Adrenal gland (tissue), 12 donors: ENCODE measurements around the gene NT5M. TPM values are rescaled to one million over a fixed set of nuclear protein-coding genes. Genes with fewer than 3 reads are reported as not detected.

ENCODE experiments used
- DNase-seq, 7 donors: peaks; one replicate each; pipeline ENCODE4 v3.0.0-alpha.2; 2019 to 2020
- H3K27ac ChIP-seq, 5 donors: fragments of 200-600 bp; sonication (generic) in 4 of 5; 1 replicate in 3 of 5; 2 replicates in 2 of 5; pipeline versions ENCODE4 v1.5.1 to v1.8.0; 2016 to 2020; ENCODE audit warnings: mild to moderate bottlenecking in 1 of 5
- H3K27me3 ChIP-seq: fragments of 200-600 bp; 2 replicates; pipeline ENCODE4 v1.8.0; 2021
- H3K36me3 ChIP-seq, 2 donors: fragments of 200-600 bp; replicated peaks in 1 of 2; 1 replicate in 1 of 2; 2 replicates in 1 of 2; pipeline versions ENCODE4 v1.5.1 to v1.8.0; 2018 to 2022
- H3K4me1 ChIP-seq, 2 donors: fragments of 200-600 bp; replicated peaks in 1 of 2; 1 replicate in 1 of 2; 2 replicates in 1 of 2; pipeline versions ENCODE4 v1.5.1 to v1.8.0; 2018 to 2021
- H3K4me3 ChIP-seq, 4 donors: fragments of 200-600 bp; sonication (generic) in 3 of 4; one replicate each; pipeline ENCODE4 v1.5.1; 2016 to 2018
- H3K9me3 ChIP-seq, 3 donors: fragments of 200-600 bp; sonication (generic) in 1 of 3; replicated peaks in 1 of 3; 1 replicate in 2 of 3; 2 replicates in 1 of 3; pipeline versions ENCODE4 v1.5.1 to v1.8.0; 2016 to 2021
- CTCF ChIP-seq, 6 experiments: fragments of 450-650 bp in 4 of 6; fragments of 200-600 bp in 2 of 6; sonication (generic) in 1 of 6; IDR thresholded peaks; 1 replicate in 5 of 6; 2 replicates in 1 of 6; pipeline versions ENCODE4 v1.5.1 to v1.8.0; 2016 to 2021; ENCODE audit warnings: antibody characterized with exemption in 6 of 6, mild to moderate bottlenecking in 2 of 6, moderate library complexity in 1 of 6
- POLR2A ChIP-seq, 2 donors: fragments of 450-650 bp; IDR thresholded peaks; one replicate each; pipeline ENCODE4 v1.6.1; 2017; ENCODE audit warnings: antibody characterized with exemption in 2 of 2, mild to moderate bottlenecking in 2 of 2, moderate library complexity in 1 of 2
- WGBS, 4 donors: extraction: QIAGEN DNeasy Blood & Tissue Kit in 2 of 4; methylation state at CpG; one replicate each; pipeline versions ENCODE4 v1.1.5 to v1.1.7; 2013 to 2017; 5-methylcytosine and 5-hydroxymethylcytosine counted together
- intact Hi-C, 2 donors: fragments of 100-400 bp; cut with DNase I; formaldehyde crosslinking; loops; one replicate each; pipeline versions ENCODE4 v1.14.1 to v1.15.0; 2022 to 2023
- polyA plus RNA-seq, 3 donors: library from polyadenylated mRNA; stranded (reverse); fragments of 200-250 nt in 2 of 3; fragments of 350-450 nt in 1 of 3; fragmentation: Illumina TruSeq in 1 of 3; extraction: RNeasy Lipid Tissue Mini Kit (QIAGEN cat#74804) in 1 of 3; gene quantifications; one replicate each; pipeline ENCODE4 v1.2.3, GENCODE V29; 2013 to 2014
- total RNA-seq, 9 donors: library from RNA; depleted of rRNA in 4 of 9; stranded (reverse); fragments of >200 nt in 4 of 9; fragments of 120-200 nt in 1 of 9; fragmentation: NEBNext Ultra II Directional in 1 of 9; extraction: Animal tissue kit (Norgen Biotek cat#: 25700) in 1 of 9; gene quantifications; one replicate each; pipeline versions ENCODE4 v1.1.0 to v1.2.4, GENCODE V29; 2013 to 2023
- donor health status: healthy with polysubstance abuse.
- donor health status: Bipolar disorder and iron deficiency.
- donor health status: DM: yes; HTN: yes; CAD: no.
- donor health status: DM: no; HTN: no; CAD: no.
- donor health status: DM: no; HTN: no; CAD: no.
- donor health status: DM: yes; HTN: yes; CAD: no.

The NT5M gene
- total and polyA plus RNA-seq, 12 donors = 0.40 to 4.8 (median 1.7) TPM

DNA sequence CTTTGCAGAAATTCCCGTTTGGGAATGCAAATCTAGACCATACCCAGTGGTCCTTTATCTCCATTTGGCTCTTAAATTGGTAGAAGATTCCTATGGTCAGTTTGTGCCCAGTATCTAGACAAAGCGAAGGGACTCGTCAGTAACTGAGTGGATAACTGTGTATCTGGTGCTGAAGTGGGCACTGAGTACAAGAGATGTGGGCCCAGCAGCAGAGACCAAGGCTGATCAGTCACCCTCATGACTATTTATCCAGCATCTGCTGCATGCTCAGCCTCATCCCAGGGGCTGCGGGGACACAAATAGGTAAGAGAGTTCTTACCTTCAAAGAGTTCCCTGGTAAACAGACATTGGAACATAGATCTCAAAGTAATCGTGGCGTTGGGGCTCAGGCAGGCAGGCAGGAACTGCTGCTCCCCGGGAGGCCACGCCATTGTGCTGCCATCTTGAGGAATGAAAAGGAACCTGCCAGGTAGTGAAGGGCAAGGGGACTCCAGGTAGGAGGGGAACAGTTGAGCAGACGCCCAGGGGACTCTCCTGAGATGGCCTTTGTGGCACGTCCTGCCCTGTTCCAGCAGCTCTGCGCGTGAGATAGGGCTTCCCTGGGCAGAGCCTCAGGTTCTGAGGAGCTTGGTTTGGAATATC, 10.3 kb downstream of the NT5M start:
- intact Hi-C loops = no loop called here
- Histone ChIP-seq H3K36me3 (no peaks in the 10 kb centered on the region), H3K9me3 (no peaks in the 10 kb centered on the region), H3K4me3 (no peak overlapping the region), H3K27ac (no peak overlapping the region), H3K27me3 (no peaks in the 10 kb centered on the region), H3K4me1 (no peaks in the 10 kb centered on the region)
- WGBS, 4 donors = 50 to 63% (median 52%) methylated on average over 11 to 12 of the region's 12 CpGs
- peak; percentile 53 to 75 (median 64) for DNase-seq
- no peak for TF ChIP-seq POLR2A (IDR thresholded peaks at IDR 0.05)
- peak; percentile 31 to 61 (median 56) for TF ChIP-seq CTCF (IDR thresholded peaks at IDR 0.05)

GRCh38 chr17:17314501-17315071, 11.4 kb downstream of the NT5M start:
- H3K27ac ChIP-seq = no peak overlapping the region
- no peak overlapping the region for H3K4me3 ChIP-seq
- 65 to 71% (median 68%) methylated on average over 5 of the region's 5 CpGs for WGBS, 4 donors
- no peaks in the 10 kb centered on the region for H3K27me3 ChIP-seq
- no peak for DNase-seq
- H3K4me1 ChIP-seq = no peaks in the 10 kb centered on the region
- no peak for TF ChIP-seq CTCF (IDR thresholded peaks at IDR 0.05)
- no peak for TF ChIP-seq POLR2A (IDR thresholded peaks at IDR 0.05)
- no peaks in the 10 kb centered on the region for H3K36me3 ChIP-seq
- intact Hi-C loops = no loop called here
- no peaks in the 10 kb centered on the region for H3K9me3 ChIP-seq

DNA sequence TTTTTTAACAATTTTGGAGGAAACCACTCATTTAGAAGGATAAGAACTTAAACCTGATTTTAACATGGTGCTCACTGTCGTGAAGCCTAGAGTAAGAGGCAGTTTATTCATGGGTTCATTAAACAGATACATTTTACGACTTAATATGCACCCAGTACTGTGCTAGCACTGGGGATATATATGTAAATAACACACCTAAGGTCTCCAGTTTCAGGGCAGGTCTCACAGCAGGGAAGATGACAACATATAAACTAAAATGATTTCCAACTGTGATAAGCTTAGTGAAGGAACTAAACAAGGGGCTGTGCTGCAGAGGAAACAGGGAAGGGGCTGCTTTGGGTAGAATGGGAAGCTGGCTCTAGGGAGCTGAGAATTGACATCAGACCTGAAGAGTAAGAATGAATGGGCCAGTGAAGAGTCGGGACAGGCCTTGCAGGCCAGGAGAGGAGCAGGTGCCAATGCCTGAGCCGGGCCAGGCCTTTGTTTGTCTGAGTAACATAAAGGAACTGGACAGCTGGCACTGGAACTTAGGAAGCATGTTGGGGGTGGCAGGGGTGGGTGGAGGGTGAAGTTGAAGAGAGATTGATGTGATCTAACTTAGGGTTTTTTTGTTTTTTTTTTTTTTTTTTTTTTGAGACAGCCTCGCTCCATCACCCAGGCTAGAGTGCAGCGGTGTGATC, 12.1 kb downstream of the NT5M start:
- WGBS, 4 donors = 77 to 95% (median 94%) methylated on average over 5 to 6 of the region's 6 CpGs
- TF ChIP-seq POLR2A (IDR thresholded peaks at IDR 0.05) = no peak
- TF ChIP-seq CTCF (IDR thresholded peaks at IDR 0.05) = no peak
- H3K4me3 ChIP-seq = no peak overlapping the region
- no peak for DNase-seq
- H3K27ac ChIP-seq = no peak overlapping the region
- intact Hi-C loops = no loop called here
- H3K4me1 ChIP-seq = no peaks in the 10 kb centered on the region
- H3K27me3 ChIP-seq = no peaks in the 10 kb centered on the region
- no peaks in the 10 kb centered on the region for H3K36me3 ChIP-seq
- no peaks in the 10 kb centered on the region for H3K9me3 ChIP-seq

GRCh38 chr17:17320188-17320910, 17.2 kb downstream of the NT5M start:
- WGBS, 4 donors = 89 to 95% (median 93%) methylated on average over 16 of the region's 16 CpGs
- TF ChIP-seq CTCF (IDR thresholded peaks at IDR 0.05) (no peak), POLR2A (IDR thresholded peaks at IDR 0.05) (no peak)
- intact Hi-C loops = no loop called here
- Histone ChIP-seq H3K27me3 (no peaks in the 10 kb centered on the region), H3K27ac (no peak overlapping the region), H3K4me3 (no peak overlapping the region), H3K4me1 (no peaks in the 10 kb centered on the region), H3K36me3 (no peaks in the 10 kb centered on the region), H3K9me3 (no peaks in the 10 kb centered on the region)
- peak in 1 of 7 donors; percentile 31 for DNase-seq
